ENCODE measurements around the gene SGTA.
"Not testable (repeated sequence)": the region's sequence is repeated elsewhere in the genome, so short reads cannot be mapped to it uniquely, and the experiment has no call there.

SGTA gene, protein sequence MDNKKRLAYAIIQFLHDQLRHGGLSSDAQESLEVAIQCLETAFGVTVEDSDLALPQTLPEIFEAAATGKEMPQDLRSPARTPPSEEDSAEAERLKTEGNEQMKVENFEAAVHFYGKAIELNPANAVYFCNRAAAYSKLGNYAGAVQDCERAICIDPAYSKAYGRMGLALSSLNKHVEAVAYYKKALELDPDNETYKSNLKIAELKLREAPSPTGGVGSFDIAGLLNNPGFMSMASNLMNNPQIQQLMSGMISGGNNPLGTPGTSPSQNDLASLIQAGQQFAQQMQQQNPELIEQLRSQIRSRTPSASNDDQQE

DNA sequence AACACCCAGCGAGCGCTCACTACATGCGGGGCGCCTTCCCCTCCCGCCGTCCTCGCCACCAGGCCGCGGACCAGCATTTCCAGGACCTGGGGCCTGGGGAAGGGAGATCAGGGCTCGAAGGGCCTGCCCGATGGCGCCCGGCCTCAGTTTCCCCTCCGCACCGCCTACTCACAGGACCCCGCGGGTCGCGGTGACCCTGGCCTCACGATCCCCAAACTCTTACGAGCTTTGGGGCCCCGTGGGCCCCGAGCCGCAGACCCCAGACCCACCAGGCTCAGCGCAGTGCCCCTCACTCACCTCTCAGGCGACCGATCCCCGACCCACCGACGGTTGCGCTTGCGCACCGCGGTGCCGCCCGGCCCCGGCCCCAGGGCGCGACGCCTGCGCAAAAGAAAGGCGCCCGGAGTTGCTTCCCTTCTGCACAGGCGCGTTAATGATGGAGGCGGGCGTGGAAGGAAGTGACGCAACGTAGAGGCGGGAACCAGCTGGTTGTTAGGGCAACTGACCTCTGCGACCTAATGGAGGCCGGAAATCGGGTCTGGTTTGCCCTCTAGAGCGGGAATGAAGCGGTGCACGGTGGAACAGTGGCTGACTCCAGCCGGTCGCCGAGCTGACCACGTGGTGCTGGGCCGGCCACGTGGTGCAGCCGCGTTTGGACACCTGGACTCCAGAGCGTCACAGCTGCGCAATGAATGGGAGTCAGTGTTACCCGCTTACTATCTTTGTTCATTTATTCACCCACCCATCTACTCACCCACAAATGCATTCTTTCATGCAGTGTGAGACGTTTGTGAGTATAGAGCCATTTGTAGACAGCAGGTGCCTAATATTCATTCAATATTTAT lies at the start of gene SGTA:
Gene SGTA (minus strand): TSS at position 338 of the 845 bp plus-strand sequence. CDS start 14,205 bp downstream, outside the sequence.
- DNase-seq = peak; percentile 98

DNA sequence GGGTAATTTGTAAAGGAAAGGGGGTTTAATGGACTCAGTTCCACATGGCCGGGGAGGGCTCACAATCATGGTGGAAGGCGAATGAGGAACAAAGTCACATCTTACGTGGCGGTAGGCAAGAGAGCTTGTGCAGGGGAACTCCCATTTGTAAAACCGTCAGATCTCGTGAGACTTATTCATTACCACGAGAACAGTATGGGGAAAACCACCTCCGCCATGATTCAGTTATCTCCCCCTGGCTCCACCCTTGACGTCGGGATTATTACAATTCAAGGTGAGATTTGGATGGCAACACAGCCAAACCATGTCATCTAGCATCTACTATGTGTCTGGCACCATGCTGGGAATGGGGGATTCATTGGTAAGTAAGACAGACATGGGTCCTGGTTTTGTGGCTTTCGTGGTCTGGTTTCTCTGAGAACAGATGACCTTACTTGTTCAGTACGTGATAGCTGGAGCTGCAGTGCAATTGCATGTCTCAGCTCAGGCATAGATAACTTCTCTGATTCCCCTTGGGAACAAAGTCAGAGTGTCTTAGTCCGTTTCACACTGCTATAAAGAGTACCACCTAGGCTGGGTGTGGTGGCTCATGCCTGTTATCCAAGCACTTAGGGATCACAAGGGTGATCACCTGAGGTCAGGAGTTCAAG lies 44.9 kb upstream of the SGTA start:
- no peak for DNase-seq

DNA sequence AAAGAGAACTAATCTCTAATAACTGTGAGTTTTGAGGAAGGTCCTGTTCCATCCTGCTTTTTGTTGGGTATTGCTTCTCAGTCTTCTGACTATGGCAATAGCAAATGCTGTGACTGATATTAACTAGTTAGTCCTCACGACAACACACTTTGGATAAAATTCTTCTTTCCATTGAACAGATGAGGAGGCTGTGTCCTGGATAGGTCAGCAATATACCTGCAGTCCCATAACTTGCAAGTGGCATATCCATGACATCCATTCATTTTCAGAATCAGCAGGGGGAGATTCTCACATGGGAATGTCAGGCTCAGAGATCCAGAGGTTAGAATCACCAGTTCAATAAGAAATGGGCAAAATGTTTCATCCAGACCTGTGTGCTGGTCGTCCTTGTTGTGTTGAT lies 43.9 kb upstream of the SGTA start:
- no peak for DNase-seq

DNA sequence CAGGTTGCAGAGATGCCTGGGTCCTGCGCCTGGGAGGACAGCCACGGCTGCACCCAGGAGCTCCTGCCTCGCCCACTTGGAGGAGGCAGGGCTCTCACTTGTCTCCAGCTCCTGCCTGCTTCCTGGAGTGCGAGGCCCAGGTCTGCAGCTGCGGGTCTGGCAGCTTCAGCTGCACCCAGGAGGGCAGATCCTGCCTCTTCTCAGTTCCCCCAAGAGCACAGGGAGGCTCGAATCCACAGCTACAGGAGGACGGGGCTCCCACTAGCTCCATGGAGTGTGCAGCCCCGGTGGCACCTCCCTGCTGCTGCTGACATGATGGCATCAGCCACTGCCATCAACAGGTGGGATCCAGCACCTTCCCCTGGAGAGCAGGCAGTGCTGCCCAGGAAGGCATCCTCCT lies 41.1 kb upstream of the SGTA start:
- DNase-seq = no peak

DNA sequence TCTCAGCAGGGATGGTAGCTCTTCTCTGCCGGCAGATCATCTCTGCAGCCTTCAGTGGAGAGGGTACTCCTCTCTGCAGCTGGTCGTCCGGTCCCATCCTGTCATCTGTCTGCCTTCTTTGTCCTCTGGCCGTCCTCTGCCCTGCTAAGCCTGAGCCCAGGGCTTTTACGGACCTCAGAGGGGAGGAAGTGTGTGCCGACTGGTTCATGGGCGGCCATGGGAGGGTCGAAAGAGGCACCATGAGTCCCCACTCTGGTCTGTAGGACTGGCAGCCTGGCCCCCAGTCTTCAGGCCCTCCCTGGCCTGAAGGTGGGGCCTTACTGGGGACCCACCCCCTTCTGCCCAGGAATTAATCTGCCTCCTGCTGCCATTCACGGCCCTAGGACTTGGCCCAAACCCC lies 40.6 kb upstream of the SGTA start:
- DNase-seq = no peak

DNA sequence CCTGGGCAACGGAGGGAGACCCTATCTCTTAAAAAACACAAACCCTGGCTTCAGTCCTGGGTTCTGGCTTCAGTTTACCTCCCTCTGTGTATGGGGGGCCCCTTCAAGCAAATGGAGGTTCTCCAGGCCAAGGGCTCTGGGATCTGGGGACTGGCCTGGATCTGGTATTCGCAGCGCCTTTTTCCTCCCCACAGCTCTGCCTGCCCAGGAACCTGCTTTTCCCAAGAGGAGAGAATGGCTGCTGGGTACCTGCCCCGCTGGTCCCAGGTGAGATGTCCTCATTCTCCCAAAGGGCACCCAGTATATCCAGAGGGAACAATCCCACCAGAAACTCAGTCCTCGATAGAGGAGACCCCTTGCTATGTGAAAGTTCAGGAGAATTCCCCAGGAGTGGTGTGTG lies 39.8 kb upstream of the SGTA start:
- DNase-seq = no peak

DNA sequence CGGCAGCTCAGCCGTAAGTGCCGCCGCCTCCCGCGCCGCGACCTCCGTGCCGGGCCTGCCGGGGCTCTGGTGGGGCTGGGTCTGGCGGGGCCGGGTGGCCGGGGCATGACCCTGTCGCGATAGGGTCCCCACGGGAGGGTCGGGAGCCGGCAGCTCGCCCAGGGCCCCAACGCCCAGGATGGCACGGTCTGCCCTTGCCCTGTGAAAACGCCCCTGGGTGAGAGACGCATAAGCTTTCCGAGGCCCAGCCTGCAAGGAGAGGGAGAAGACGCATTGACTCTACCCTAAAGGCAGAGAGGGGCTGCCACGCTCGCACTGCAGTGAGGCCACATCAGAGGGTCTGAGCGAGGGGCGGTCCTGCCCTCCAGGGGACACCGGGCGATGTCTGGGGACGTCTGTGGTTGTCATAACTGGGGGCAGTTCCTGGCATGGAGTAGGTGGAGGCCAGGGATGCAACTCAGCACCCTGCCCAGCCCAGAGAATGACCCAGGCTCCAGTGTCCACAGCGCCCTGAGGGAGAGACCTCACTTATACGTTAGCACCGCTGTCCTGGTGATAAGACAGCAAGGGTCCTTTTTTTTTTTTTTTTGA lies 37.1 kb upstream of the SGTA start:
- no peak for DNase-seq

DNA sequence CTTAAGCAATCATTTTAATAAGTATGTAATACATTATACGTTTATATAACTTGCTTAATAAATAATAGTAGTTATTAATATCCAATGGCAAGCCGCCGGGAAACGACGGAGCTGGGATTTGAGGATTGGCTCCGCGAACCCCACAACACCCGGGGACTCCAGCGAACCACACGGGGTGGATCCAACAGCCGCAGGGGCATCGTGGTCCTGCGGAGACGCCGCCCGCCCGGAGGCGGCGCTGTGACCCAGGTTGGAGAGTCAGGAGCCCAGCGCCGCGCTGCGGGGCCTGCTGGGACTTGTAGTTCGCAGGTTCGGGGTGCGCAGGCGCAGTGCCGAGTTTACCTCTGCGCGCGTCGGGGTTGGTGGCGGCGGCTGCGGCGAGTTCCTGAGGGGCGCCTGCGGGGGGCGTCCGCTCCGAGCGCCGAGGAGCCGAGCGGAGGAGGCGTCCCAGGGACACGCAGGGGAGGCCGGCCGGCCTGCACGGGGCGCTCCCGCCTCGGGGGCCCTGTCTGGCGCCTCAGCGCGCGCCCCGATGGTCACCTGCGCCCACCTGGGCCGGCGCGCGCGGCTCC lies 36.6 kb upstream of the SGTA start, which contains the start of gene ZNF554:
Gene ZNF554 (plus strand): TSS at position 329 of the 572 bp plus-strand sequence. CDS start 204 bp downstream, at position 533.
- peak; percentile 89 for DNase-seq

DNA sequence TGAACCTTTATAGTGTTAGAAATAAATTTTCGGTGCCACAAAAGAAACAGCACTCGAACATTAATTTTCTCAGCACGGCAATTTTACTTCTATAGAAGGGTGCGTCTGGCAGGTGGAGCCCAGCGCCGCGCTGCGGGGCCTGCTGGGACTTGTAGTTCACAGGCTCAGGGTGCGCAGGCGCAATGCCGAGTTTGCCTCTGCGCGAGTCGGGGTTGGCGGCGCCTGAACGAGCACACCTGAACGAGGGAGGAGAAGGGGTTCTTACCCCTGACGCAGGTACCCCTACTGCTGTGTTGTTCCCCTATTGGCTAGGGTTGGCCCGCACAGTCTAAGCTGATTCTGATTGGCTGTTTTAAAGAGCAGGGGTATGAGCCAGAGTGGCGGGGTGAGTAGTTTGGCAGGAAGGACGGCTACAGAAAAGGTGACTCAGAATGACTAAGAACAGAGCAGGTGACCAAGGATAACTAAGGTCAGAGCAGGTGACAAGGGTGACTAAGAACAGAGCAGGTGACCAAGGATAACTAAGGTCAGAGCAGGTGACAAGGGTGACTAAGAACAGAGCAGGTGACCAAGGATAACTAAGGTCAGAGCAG lies 34.3 kb upstream of the SGTA start:
- not testable (repeated sequence) for DNase-seq

DNA sequence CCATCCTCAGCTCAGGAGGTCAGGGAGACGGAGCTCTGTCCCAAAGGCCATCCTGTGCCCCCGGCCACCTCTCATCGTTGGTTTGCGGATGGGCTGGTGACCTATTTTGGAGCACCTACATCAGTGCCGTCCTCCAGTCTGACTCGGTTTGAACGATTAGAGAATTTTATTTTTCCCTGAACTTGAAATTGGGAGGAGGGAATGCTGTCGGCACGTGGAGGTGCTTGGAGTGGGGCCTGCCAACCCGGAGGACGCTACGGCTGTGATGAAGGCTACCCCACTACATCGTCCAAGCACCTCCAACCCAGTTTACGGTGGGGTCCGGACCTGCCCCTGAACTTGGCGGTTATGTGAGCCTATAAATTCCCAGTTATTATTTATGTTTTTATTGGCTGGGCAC lies 33.6 kb upstream of the SGTA start:
- no peak for DNase-seq

DNA sequence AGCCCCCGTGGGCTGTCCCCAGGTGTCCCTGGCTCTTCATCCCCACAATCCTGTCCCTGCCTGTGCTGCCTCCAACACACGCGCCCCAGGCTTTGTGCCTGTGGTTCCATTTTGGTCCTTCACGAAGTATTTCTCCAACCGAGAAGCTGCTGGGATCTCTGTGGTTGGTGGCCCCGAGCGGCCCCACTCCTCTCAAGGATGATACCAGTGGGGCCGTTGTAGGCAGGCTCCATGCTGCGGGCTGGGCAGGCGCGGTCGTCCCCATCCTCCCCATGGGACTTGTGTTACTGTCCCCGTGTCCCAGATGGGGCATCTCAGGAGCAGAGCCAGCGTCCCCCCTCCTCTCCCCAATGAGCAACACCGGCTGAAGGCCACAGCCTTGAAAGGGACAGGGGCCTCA lies 32.9 kb upstream of the SGTA start:
- no peak for DNase-seq

DNA sequence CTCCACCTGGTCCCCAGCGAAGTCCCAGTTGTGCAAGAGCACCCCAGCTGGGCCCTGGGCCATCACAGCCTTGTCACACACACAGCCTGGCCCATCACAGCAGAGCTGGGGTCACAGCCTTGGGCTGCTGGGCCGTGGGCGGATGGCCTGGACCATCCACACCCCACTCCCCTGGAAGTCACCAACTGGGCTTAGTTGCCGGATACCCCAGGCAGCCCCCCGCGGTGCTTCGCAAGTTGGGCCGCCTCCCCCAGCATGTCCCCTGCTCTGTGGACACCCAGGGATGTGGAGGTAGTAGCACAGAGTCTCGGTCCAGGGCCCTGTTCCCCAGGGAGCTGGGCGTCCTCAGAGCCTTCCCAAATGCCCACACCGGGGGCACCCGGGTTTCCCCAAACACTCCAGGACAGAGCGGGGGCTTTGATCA lies 32.1 kb upstream of the SGTA start:
- DNase-seq = no peak

DNA sequence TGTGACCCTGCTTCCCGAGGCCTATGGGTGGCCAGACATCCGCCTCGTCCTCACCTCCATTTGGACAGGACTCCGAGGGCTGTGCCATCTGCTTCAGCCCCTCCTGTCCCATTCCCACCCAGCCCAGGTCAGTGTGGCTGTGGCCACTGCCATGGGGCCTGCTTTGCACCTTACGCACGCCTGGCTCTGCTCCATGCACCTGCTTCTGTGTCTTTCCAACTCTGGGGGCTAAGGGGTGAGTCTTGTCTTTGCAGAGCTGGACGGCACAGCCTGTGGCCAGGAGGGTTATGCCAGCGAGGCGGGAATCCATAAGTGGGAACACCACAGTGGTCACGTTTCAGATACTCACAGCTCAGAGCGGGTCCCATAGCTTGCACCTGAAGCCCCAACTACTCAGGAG lies 31.4 kb upstream of the SGTA start:
- DNase-seq = no peak

DNA sequence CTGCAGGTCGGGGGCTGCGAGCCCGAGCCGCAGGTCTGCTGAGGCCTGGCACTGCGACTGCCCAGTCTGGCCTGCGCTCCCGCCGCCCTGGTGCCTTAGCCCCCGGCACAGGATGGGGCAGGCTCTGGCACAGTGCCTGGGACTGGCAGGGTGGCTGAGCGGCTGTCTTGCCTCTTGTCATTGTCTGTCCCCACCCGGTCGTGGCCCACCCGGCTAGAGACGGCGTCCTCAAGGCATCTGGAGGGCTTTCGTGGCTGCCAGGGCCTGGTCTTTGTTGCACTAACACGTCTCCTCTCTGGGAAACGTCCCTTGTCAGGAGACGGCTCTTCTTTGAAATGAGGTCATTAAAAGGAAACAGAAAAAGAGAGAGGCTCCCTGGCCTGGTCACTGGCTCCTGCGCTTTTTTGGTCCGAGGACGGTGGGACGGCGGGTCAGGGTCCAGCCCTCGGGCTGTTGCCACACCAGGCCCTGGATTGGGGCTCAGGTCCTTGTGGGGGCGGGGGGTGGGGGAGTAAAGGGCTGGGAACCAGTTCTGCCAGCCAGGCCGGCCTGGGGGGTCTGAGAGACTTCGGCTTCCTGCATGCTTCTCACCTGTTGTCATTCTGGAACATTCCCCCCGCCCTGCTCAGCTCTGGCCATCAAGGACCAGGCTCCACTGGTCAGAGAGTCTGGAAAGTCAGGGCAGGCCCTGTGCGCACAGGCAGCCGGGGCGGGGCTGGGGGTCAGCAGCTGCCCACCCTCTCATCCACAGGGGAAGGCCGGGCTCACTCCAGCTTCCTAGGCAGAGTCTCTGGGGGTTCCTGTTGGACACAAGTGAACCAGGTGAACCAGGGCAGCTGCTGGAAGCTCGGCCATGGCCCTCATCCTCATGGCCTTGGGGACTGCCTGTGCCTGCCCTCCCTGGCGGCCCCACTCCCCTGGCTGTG lies 30.4 kb upstream of the SGTA start:
- DNase-seq = no peak

DNA sequence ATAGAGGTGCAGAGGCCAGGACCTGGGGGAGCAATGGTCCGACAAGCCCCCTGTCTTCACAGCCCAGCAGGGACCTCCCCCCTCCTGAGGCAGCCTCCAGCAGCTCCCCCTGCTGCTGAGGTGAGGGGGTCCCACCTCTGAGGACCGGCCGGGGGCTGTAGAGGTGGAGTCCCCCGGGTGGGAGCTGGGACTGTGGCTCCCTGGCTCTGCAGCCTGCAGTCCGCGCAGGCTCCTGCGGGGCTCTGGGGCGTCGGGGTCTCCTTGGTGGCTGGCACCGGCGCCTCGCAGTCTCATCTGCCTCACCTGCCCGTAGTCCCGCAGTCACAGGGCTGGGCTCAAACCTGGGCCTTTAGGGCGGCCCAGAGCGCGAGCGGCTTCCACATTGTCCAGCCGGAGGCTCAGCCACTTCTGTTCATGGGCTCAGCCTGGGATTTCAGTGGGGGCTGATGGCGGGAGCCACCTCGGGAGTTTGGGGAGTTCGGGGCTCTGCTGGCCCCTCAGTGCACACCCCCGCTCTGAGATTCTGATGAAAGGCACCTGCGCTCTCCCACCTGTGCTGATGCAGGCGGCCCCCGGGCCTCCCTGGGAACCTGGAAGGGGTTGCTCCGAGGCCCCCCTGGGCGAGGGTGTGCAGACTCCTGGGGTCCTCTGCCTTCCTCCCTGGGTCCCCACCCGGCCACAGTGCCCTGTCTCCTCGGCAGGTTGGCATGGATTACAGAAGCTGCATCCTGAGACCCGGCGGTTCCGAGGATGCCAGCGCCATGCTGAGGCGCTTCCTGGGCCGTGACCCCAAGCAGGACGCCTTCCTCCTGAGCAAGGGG lies 29.6 kb upstream of the SGTA start:
- no peak for DNase-seq

DNA sequence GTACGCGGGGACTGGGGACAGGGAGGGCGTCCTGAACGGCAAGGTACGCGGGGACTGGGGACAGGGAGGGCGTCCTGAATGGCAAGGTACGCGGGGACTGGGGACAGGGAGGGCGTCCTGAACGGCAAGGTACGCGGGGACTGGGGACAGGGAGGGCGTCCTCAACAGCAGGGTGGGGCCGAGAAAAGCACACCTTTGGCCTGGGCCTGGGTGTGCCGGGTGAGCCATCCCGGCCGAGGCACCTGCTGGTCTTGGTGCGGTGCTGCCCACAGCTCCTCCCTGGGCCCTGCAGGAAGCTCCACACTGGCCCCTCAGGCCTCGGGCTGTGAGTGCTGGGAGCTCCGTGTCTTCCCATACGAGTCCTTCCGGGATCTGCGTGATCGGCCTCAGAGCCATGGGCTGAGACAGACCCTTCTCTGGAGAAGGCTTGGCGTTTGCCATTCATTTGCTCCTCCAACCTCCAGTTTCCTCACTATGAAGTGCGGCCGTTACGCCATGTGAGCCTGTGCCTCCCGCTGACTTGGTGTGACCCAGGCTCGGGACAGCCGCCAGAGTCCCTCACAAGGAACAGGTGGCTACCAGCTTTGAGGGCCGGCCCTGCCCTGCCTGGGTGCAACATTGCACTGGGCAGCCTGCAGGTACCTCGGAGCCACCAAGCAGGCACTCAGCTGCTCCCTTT lies 28.8 kb upstream of the SGTA start:
- no peak for DNase-seq

DNA sequence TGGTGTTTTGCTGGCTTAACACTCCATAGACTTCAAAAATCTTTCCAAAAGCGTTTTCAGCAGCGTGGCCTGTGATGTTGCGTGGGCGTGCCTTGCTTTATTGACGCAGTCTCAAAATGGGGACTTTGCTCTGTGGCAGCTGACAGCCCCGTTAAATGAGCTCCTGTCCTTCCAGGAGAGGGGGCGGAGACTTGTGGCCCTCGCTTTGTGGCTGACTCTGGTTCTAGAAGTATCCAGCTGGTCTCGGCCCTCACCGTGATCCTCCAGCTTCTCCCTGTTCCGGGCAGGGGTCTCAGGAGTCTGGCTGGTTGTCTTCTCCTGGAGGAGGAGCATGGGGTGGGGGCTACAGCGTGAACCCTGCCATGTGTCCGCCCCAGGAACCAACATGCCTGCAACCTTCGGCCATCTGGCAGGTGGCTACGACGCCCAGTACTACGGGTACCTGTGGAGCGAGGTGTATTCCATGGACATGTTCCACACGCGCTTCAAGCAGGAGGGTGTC lies 28.2 kb upstream of the SGTA start:
- no peak for DNase-seq

DNA sequence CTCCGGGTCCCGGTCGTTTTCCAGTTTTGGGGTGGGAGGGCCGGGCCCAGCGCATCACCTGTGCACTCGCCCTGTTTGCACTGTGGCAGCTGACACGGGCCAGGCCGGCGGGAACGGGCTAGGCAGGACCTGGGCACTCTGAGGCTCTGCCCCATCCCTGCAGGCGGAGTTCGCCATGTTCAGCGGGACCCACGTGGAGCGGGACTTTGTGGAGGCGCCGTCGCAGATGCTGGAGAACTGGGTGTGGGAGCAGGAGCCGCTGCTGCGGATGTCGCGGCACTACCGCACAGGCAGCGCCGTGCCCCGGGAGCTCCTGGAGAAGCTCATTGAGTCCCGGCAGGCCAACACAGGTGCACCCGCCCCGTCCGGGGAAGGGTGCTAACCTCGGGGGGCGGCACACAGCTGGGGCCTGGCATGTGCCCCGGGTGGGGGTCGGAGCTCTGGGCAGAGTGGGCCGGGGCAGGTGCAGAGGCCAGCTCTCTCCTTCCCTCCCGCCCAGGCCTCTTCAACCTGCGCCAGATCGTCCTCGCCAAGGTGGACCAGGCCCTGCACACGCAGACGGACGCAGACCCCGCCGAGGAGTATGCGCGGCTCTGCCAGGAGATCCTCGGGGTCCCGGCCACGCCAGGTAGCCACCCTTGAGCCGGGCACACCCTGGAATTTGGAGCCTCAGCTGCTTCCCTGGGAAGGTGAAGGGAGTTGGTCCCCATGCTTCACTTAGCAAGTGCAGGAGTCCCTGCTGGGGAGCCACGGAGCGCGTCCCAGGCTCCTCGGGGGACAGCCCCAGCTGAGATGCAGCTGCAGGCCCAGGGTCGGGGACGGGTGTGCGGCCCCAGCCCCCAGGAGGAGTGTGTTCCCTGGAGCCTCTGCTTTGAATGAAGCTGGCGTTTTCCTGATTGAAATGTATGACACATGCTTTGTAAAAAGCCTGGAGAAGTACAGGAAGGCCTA lies 27.3 kb upstream of the SGTA start:
- no peak for DNase-seq

Data from NCI-H446 treated with DMSO at 0.1 percent for 48 hours (cell line).